Smooth muscle cell of trachea (primary cell): Measurements from ENCODE around the gene EPN2. TPM values are rescaled to one million over a fixed set of nuclear protein-coding genes. Genes with fewer than 3 reads are reported as not detected.

ENCODE experiments used
- total RNA-seq: library from RNA; depleted of rRNA; stranded (reverse); fragments of >200 nt; gene quantifications from 2 replicates; pipeline ENCODE4 v1.2.1, GENCODE V29; 2014

EPN2 gene
- total RNA-seq = 27.2 and 35.6 TPM in 2 replicates

DNA sequence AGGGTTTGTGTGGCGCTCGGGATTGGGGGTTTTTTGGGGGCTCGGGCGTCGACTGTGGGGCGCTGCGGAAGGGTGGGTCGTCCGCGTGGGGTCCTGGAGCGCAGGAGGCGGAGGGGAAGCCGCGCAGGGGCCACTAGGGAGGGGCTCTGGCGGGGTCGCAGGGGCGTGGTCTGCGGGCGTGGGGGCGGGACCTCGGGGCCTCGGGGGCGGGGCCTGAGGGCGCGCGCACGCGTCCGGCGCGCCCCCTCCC, at the start of gene EPN2:
Gene EPN2, plus strand, starts transcription at position 228 of the 250 bp plus-strand sequence. CDS start 45,754 bp downstream, outside the sequence.

GRCh38 chr17:19362277-19363113, 125.3 kb downstream of the EPN2 start, which contains the start of gene B9D1:
Gene B9D1, minus strand, starts transcription at chr17:19362723. Its CDS starts 154 bp downstream, at chr17:19362569.

DNA sequence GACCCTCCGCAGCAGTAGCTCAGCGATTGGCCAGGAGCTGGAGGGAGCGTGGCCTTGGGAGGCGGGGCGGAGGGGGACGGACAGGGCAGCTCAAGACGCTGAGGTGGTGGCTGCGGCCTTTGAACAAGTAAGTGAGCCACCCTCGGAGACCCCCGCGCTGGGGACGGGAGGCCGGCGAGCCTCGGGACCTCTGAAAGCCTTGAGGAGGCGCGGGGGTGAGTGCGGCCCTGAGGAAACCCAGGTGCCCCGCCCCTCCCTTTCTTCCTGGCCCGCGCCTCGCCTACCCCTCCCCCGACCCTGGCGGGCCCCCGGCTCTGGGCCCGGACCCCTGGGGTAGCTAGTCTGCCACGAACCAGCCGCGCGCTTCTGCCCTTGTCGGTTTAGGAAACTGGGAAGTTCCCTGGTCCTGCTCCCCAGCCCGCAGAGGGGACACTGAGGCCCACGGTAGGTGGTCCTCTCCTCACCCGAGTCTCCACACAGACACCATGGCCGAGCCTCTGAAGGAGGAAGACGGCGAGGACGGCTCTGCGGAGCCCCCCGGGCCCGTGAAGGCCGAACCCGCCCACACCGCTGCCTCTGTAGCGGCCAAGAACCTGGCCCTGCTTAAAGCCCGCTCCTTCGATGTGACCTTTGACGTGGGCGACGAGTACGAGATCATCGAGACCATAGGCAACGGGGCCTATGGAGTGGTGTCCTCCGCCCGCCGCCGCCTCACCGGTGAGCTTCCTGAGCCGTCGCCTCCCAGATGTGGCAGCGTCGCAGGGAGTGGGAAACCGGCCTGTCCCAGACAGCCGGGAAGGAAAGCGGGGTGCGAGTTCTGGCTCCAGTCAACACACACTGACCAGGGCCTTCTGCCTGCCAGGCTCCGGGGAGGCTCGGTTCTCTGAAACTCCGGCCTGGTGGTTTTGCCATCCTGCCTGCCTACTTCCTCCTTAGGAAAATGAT, 141.5 kb downstream of the EPN2 start, which contains the start of gene MAPK7:
Gene MAPK7, plus strand, starts transcription at position 83 of the 945 bp plus-strand sequence. Its CDS starts 403 bp downstream, at position 486.

Other genes with a start within 250 kb of the EPN2 start
- gene FAM83G, start 232.6 kb upstream of the EPN2 start, total RNA-seq = 10.6 and 15.9 TPM in 2 replicates
- gene GRAP, start 190.4 kb upstream of the EPN2 start, total RNA-seq = 0.15 and 0.33 TPM in 2 replicates
- gene GRAPL, start 109.8 kb upstream of the EPN2 start, total RNA-seq = 0.15 and 0.66 TPM in 2 replicates
- gene B9D1, start 125.4 kb downstream of the EPN2 start, total RNA-seq = 28.5 and 34.2 TPM in 2 replicates
- gene MAPK7, start 141.1 kb downstream of the EPN2 start, total RNA-seq = 23.7 and 34.2 TPM in 2 replicates
- gene MFAP4, start 149.8 kb downstream of the EPN2 start, total RNA-seq = 35.1 and 79.4 TPM in 2 replicates
- gene RNF112, start 173.9 kb downstream of the EPN2 start, total RNA-seq = 1.7 and 2.3 TPM in 2 replicates